ENCODE measurements around the gene ELMO3.

ELMO3 gene

DNA sequence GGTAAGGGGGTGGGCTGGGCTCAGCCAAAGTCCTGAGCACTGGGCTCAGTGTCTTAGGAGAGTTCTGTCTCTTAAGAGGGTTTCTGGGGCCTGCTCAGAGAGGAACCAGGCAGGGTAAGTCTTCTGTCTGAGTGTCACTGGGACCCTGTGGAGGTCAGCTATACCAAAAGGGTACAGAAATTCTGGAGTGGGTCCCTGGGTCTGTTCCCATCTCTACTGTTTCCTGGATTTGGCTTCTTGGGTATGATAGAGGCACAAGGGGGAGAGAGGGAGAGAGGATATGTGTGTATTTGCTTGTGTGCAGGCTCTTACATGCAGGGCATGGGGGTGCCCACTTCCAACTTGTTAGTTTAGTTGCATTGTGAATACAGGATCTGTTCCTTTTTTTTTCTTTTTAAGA, 5.4 kb upstream of the ELMO3 start:
- TF ChIP-seq POU2F2 (IDR thresholded peaks at IDR 0.05; ENCODE audit: low read depth, low read length) (no peak), POLR2AphosphoS5 (IDR thresholded peaks at IDR 0.05; ENCODE audit: low read depth, low read length) (no peak), POLR2A (IDR thresholded peaks at IDR 0.05; ENCODE audit: low read depth, low read length) (no peak), PAX5 (IDR thresholded peaks at IDR 0.05; ENCODE audit: insufficient read depth, low read length, severe bottlenecking) (no peak), TAF1 (IDR thresholded peaks at IDR 0.05; ENCODE audit: low read depth, low read length) (no peak), SPI1 (IDR thresholded peaks at IDR 0.05; ENCODE audit: low read depth, low read length) (no peak)
- FAIRE-seq (no peak), DNase-seq (ENCODE audit: insufficient read length, low spot score) (no peak)

DNA sequence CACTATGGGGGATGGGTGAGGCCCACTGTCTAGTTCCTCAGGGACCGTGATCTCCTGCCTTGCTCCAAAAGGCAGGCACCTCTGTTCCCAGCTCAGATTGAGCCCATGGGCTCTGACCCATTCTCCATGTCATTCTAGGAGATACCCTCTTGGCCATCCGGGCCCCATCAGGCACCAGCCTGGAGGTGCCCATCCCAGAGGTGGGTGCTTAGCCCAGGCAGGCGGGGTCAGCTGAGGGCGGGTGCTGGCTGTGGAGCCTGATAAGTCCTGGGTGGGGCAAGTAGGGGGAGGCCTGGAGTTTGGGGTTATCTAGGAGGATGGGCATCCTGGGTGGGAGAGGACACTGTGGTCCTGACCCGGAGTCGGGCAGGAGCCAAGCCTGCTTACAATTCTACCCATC, 4.7 kb upstream of the ELMO3 start:
- FAIRE-seq (no peak), DNase-seq (ENCODE audit: insufficient read length, low spot score) (no peak)
- no peak for TF ChIP-seq POU2F2 (IDR thresholded peaks at IDR 0.05; ENCODE audit: low read depth, low read length)

DNA sequence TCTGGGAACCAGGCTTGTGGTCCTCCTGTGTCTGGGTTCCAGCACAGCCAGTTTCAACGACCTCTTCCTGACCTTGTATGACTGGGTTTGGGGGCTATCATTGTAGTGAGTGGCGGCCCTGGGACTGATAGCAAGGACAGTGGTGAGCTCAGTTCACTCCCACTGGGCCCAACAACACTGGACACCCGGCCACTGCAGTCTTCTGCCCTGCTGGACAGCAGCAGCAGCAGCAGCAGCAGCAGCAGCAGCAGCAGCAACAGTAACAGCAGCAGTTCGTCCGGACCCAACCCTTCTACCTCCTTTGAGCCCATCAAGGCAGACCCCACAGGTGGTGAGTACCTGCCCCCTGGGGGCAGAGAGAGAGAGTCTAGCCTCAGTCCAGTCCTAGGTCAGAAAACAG, 3.3 kb upstream of the ELMO3 start:
- no peak for FAIRE-seq
- TF ChIP-seq PAX5 (IDR thresholded peaks at IDR 0.05; ENCODE audit: insufficient read depth, low read length, severe bottlenecking) (no peak), SPI1 (IDR thresholded peaks at IDR 0.05; ENCODE audit: low read depth, low read length) (no peak), POU2F2 (IDR thresholded peaks at IDR 0.05; ENCODE audit: low read depth, low read length) (no peak), TAF1 (IDR thresholded peaks at IDR 0.05; ENCODE audit: low read depth, low read length) (no peak), POLR2A (IDR thresholded peaks at IDR 0.05; ENCODE audit: low read depth, low read length) (no peak), POLR2AphosphoS5 (IDR thresholded peaks at IDR 0.05; ENCODE audit: low read depth, low read length) (no peak)
- no peak for DNase-seq (ENCODE audit: insufficient read length, low spot score)

DNA sequence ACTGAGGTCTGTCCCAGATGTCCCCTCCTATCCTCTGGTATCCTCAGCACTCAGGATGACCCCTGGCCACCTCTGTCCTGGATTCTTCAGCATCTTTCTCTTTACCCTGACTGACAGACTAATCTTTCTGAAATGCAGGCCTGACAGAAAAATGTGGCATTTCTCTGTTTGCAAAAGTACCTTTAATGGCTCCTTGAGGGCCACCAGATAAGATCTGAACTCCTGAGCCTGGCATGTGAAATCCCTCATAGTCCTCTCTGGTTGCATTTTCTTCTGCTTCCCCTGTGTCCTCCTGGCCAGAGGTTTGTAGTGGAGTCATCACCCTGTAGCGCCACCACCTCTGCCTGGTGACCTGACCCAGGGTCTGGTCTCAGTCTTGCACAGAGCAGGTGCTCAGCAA, 2.0 kb upstream of the ELMO3 start:
- no peak for DNase-seq (ENCODE audit: insufficient read length, low spot score)
- TF ChIP-seq POLR2AphosphoS5 (IDR thresholded peaks at IDR 0.05; ENCODE audit: low read depth, low read length): no peak
- no peak for TF ChIP-seq POU2F2 (IDR thresholded peaks at IDR 0.05; ENCODE audit: low read depth, low read length)
- TF ChIP-seq POLR2A (IDR thresholded peaks at IDR 0.05; ENCODE audit: low read depth, low read length): no peak
- TF ChIP-seq PAX5 (IDR thresholded peaks at IDR 0.05; ENCODE audit: insufficient read depth, low read length, severe bottlenecking): no peak
- TF ChIP-seq SPI1 (IDR thresholded peaks at IDR 0.05; ENCODE audit: low read depth, low read length): no peak
- no peak for TF ChIP-seq TAF1 (IDR thresholded peaks at IDR 0.05; ENCODE audit: low read depth, low read length)
- FAIRE-seq: no peak

- FAIRE-seq: no peak
- TF ChIP-seq POLR2AphosphoS5 (IDR thresholded peaks at IDR 0.05; ENCODE audit: low read depth, low read length) (0 out of 2 replicates have a peak, but pooled peaks have one; percentile 49), TAF1 (IDR thresholded peaks at IDR 0.05; ENCODE audit: low read depth, low read length) (no peak)
- no peak for DNase-seq (ENCODE audit: insufficient read length, low spot score)
These were observed 1.2 kb upstream of the ELMO3 start for GRCh38 chr16:67197704-67198103.

DNA sequence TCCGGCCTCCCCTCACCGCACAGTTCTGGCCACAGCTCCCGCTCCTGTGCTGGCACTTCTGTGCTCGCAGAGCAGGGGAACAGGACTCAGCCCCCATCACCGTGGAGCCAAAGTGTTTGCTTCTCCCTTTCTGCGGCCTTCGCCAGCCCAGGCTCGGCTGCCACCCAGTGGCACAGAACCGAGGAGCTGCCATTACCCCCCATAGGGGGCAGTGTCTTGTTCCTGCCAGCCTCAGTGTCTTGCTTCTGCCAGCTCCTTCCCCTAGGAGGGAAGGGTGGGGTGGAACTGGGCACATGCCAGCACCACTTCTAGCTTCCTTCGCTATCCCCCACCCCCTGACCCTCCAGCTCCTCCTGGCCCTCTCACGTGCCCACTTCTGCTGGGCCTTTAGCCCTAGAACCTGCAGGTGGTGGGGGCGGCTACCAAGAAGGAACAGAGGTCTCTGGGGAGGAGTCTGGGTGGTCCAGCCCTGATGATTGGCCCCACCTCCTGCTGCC, 645 bp upstream of the ELMO3 start:
- no peak for DNase-seq (ENCODE audit: insufficient read length, low spot score)
- no peak for FAIRE-seq
- no peak for TF ChIP-seq SPI1 (IDR thresholded peaks at IDR 0.05; ENCODE audit: low read depth, low read length)

DNA sequence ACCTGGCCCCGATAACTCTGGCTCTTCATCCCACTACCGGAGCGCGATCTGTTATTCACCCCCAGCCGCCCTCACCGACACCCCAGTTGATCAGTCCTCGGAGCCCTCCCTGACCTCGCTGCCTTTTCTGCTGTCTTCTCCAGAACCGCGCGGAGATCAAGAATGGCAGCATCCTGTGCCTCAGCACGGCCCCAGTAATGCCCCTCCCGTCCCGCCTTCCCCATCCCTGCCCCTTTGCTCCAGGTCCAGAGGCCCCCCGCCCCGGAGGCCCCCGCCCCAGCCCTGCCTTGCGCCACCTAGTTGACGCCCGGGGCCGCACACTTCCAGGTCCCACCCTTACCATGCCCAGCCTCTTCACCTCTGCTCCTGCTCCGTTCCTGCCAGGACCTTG, 872 bp downstream of the ELMO3 start:
- no peak for TF ChIP-seq PAX5 (IDR thresholded peaks at IDR 0.05; ENCODE audit: insufficient read depth, low read length, severe bottlenecking)
- no peak for TF ChIP-seq POLR2AphosphoS5 (IDR thresholded peaks at IDR 0.05; ENCODE audit: low read depth, low read length)
- TF ChIP-seq POU2F2 (IDR thresholded peaks at IDR 0.05; ENCODE audit: low read depth, low read length): no peak
- no peak for TF ChIP-seq POLR2A (IDR thresholded peaks at IDR 0.05; ENCODE audit: low read depth, low read length)
- no peak for TF ChIP-seq TAF1 (IDR thresholded peaks at IDR 0.05; ENCODE audit: low read depth, low read length)
- TF ChIP-seq SPI1 (IDR thresholded peaks at IDR 0.05; ENCODE audit: low read depth, low read length): no peak
- no peak for DNase-seq (ENCODE audit: insufficient read length, low spot score)
- no peak for FAIRE-seq

- FAIRE-seq (no peak), DNase-seq (ENCODE audit: insufficient read length, low spot score) (no peak)
- TF ChIP-seq PAX5 (IDR thresholded peaks at IDR 0.05; ENCODE audit: insufficient read depth, low read length, severe bottlenecking) (no peak), POU2F2 (IDR thresholded peaks at IDR 0.05; ENCODE audit: low read depth, low read length) (no peak), POLR2AphosphoS5 (IDR thresholded peaks at IDR 0.05; ENCODE audit: low read depth, low read length) (no peak; the same call in 1 of the 2 replicates), POLR2A (IDR thresholded peaks at IDR 0.05; ENCODE audit: low read depth, low read length) (no peak), TAF1 (IDR thresholded peaks at IDR 0.05; ENCODE audit: low read depth, low read length) (no peak), SPI1 (IDR thresholded peaks at IDR 0.05; ENCODE audit: low read depth, low read length) (no peak)
These were observed 1.6 kb downstream of the ELMO3 start for GRCh38 chr16:67200491-67200890.

GRCh38 chr16:67201411-67202345, 2.7 kb downstream of the ELMO3 start:
- DNase-seq (ENCODE audit: insufficient read length, low spot score) (no peak), FAIRE-seq (no peak)
- TF ChIP-seq POLR2AphosphoS5 (IDR thresholded peaks at IDR 0.05; ENCODE audit: low read depth, low read length) (no peak), TAF1 (IDR thresholded peaks at IDR 0.05; ENCODE audit: low read depth, low read length) (no peak), POLR2A (IDR thresholded peaks at IDR 0.05; ENCODE audit: low read depth, low read length) (no peak), PAX5 (IDR thresholded peaks at IDR 0.05; ENCODE audit: insufficient read depth, low read length, severe bottlenecking) (no peak), SPI1 (IDR thresholded peaks at IDR 0.05; ENCODE audit: low read depth, low read length) (no peak), POU2F2 (IDR thresholded peaks at IDR 0.05; ENCODE audit: low read depth, low read length) (no peak)

GRCh38 chr16:67202426-67202825, 3.5 kb downstream of the ELMO3 start:
- TF ChIP-seq POLR2A (IDR thresholded peaks at IDR 0.05; ENCODE audit: low read depth, low read length): no peak
- FAIRE-seq: no peak
- no peak for DNase-seq (ENCODE audit: insufficient read length, low spot score)
